ENCODE measurements around the gene AURKA. TPM values are rescaled to one million over a fixed set of nuclear protein-coding genes. Genes with fewer than 3 reads are reported as not detected.

Gene AURKA
- total RNA-seq, 1 experiment from 2014 or later: 92.0 TPM

DNA sequence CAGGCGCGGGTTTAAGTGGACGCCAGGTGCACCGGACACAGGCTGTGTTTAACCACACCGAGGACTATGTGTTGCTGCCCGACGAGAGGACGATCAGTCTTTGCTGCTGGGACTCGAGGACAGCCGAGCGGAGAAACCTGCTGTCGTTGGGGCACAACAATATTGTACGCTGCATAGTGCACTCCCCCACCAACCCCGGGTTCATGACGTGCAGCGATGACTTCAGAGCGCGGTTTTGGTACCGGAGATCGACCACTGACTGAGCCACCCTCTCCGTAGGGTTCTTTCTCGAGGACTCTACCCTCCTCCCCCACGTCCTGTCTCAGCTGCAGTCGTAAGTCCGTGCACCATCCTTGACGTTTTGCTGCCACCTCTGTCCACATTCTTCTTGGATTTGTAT, 11.4 kb upstream of the AURKA start:
- no peaks in the 10 kb centered on the region for H3K9me3 ChIP-seq (ENCODE audit: insufficient read depth, low read depth)
- H3K79me2 ChIP-seq (ENCODE audit: low read depth): peaks cover 12% of the 10 kb centered on the region; the same call in 1 of the 2 replicates
- H3K4me1 ChIP-seq (replicated peaks; ENCODE audit: insufficient read depth): no peaks in the 10 kb centered on the region
- no peak for DNase-seq
- ChIA-PET POLR2A (ENCODE audit: unreplicated experiment) (no interaction called here), CTCF (no interaction called here)
- BruUV-seq (replicated peaks): no TSS peak
- H4K20me1 ChIP-seq (ENCODE audit: insufficient read depth): peaks cover 12% of the 10 kb centered on the region; the same call in 1 of the 2 replicates
- H3K36me3 ChIP-seq (ENCODE audit: low read depth): peaks cover 50% of the 10 kb centered on the region
- intact Hi-C loops (cut with micrococcal nuclease; ENCODE audit: unreplicated experiment): loop anchor here (10.0 kb wide), 1 partner anchor 661 kb away; no protein-coding TSS in a partner anchor
- H2AFZ ChIP-seq: no peak overlapping the region
- H3K4me2 ChIP-seq: no peak overlapping the region
- peaks cover 6% of the 10 kb centered on the region; the same call in 1 of the 2 replicates for H3F3A ChIP-seq (ENCODE audit: insufficient read depth, low read depth)
- TF ChIP-seq CTCF (conservative IDR thresholded peaks at IDR 0.05): no peak
- no peak for TF ChIP-seq EZH2 (IDR thresholded peaks at IDR 0.05; ENCODE audit: low read depth)
- no peak overlapping the region for H3K27ac ChIP-seq
- H3K9me2 ChIP-seq (ENCODE audit: insufficient read depth): no peaks in the 10 kb centered on the region
- no peaks in the 10 kb centered on the region for H3K27me3 ChIP-seq (ENCODE audit: insufficient read depth, low read depth)
- H3K4me3 ChIP-seq: no peak overlapping the region

GRCh38 chr20:56400001-56400640, 8.1 kb upstream of the AURKA start:
- no peak overlapping the region for H3K4me3 ChIP-seq
- H3F3A ChIP-seq (ENCODE audit: insufficient read depth, low read depth): peaks cover 14% of the 10 kb centered on the region; the same call in 1 of the 2 replicates
- no peak overlapping the region for H3K4me2 ChIP-seq
- H3K79me2 ChIP-seq (ENCODE audit: low read depth): peaks cover 21% of the 10 kb centered on the region
- intact Hi-C loops (cut with micrococcal nuclease; ENCODE audit: unreplicated experiment): loop anchor here (1.0 to 10.0 kb wide), 3 partner anchors 69 to 665 kb away; partner anchors contain the start of gene RTF2
- no peaks in the 10 kb centered on the region for H3K4me1 ChIP-seq (replicated peaks; ENCODE audit: insufficient read depth)
- no peaks in the 10 kb centered on the region for H3K9me3 ChIP-seq (ENCODE audit: insufficient read depth, low read depth)
- no peak overlapping the region for H2AFZ ChIP-seq
- H3K9me2 ChIP-seq (ENCODE audit: insufficient read depth): no peaks in the 10 kb centered on the region
- peaks cover 78% of the 10 kb centered on the region for H3K36me3 ChIP-seq (ENCODE audit: low read depth)
- ChIA-PET POLR2A (ENCODE audit: unreplicated experiment) (no interaction called here), CTCF (no interaction called here)
- peaks cover 12% of the 10 kb centered on the region; the same call in 1 of the 2 replicates for H4K20me1 ChIP-seq (ENCODE audit: insufficient read depth)
- DNase-seq: peak in 1 of 2 experiments; percentile 34
- no peaks in the 10 kb centered on the region for H3K27me3 ChIP-seq (ENCODE audit: insufficient read depth, low read depth)
- TF ChIP-seq EZH2 (IDR thresholded peaks at IDR 0.05; ENCODE audit: low read depth): no peak
- TF ChIP-seq CTCF (conservative IDR thresholded peaks at IDR 0.05): peak; percentile 95
- no peak overlapping the region for H3K27ac ChIP-seq
- no TSS peak for BruUV-seq (replicated peaks)

DNA sequence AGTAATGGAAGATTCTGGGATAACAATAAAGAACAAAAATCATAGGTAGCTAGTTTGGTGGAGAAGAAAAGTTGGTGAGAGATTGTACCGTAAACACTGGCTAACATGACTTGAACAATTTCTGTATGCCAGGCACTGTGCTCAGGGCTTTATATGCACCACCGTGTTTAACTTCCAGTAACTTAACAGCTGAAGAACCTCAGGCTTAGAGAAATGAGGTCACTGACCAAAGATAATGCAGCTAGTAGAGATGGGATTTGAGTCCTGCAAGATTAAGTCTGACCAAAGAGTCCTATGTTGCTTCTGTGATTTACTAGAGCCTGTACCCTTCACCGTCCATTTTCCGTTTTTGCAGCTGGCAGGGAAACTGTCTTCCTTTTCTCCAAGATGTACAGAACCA, 3.2 kb upstream of the AURKA start:
- Histone ChIP-seq H3K9me3 (ENCODE audit: insufficient read depth, low read depth) (no peaks in the 10 kb centered on the region), H3K27me3 (ENCODE audit: insufficient read depth, low read depth) (no peaks in the 10 kb centered on the region), H3K79me2 (ENCODE audit: low read depth) (peaks cover 51% of the 10 kb centered on the region), H3K4me3 (no peak overlapping the region), H3K36me3 (ENCODE audit: low read depth) (peaks cover 45% of the 10 kb centered on the region), H3K9me2 (ENCODE audit: insufficient read depth) (no peaks in the 10 kb centered on the region), H3K4me2 (no peak overlapping the region), H3K4me1 (replicated peaks; ENCODE audit: insufficient read depth) (peaks cover 19% of the 10 kb centered on the region), H4K20me1 (ENCODE audit: insufficient read depth) (peaks cover 7% of the 10 kb centered on the region; the same call in 1 of the 2 replicates), H3F3A (ENCODE audit: insufficient read depth, low read depth) (peaks cover 18% of the 10 kb centered on the region; the same call in 1 of the 2 replicates), H2AFZ (no peak overlapping the region), H3K27ac (no peak overlapping the region)
- intact Hi-C loops (cut with micrococcal nuclease; ENCODE audit: unreplicated experiment): no loop called here
- BruUV-seq (replicated peaks): no TSS peak
- TF ChIP-seq CTCF (conservative IDR thresholded peaks at IDR 0.05): no peak
- TF ChIP-seq EZH2 (IDR thresholded peaks at IDR 0.05; ENCODE audit: low read depth): no peak
- ChIA-PET POLR2A (ENCODE audit: unreplicated experiment) (no interaction called here), CTCF (interaction anchor here (0.6 kb wide), 1 partner anchor 31 kb away, joined by 9 read pairs; no protein-coding TSS in a partner anchor)
- DNase-seq: no peak
